BLaER1 (cell line): ENCODE data around the gene SLC35B4.
"Not testable (repeated sequence)": the region's sequence is repeated elsewhere in the genome, so short reads cannot be mapped to it uniquely, and the experiment has no call there.

Experiments
- H3K27ac ChIP-seq: shearing (Covaris generic); formaldehyde crosslinking; 2 replicates; pipeline ENCODE4 v1.8.1; 2022
- H3K27me3 ChIP-seq: shearing (Covaris generic); formaldehyde crosslinking; 2 replicates; pipeline ENCODE4 v1.8.1; 2022
- H3K36me3 ChIP-seq: shearing (Covaris generic); formaldehyde crosslinking; 2 replicates; pipeline ENCODE4 v1.8.1; 2022
- H3K4me1 ChIP-seq: shearing (Covaris generic); formaldehyde crosslinking; 2 replicates; pipeline ENCODE4 v1.8.1; 2022
- H3K4me2 ChIP-seq: shearing (Covaris generic); formaldehyde crosslinking; 2 replicates; pipeline ENCODE4 v1.8.1; 2022
- H3K4me3 ChIP-seq: shearing (Covaris generic); formaldehyde crosslinking; 2 replicates; pipeline ENCODE4 v1.8.1; 2022
- H3K9ac ChIP-seq: shearing (Covaris generic); formaldehyde crosslinking; 2 replicates; pipeline ENCODE4 v1.8.1; 2022
- H3K9me3 ChIP-seq: shearing (Covaris generic); formaldehyde crosslinking; 2 replicates; pipeline ENCODE4 v1.8.1; 2022
- H4K20me1 ChIP-seq: shearing (Covaris generic); formaldehyde crosslinking; 2 replicates; pipeline ENCODE4 v1.8.1; 2022
- Cebpa-rat ChIP-seq: shearing (Covaris generic); IDR thresholded peaks from 2 replicates; pipeline ENCODE4 v1.8.1; 2022

The SLC35B4 gene

GRCh38 chr7:134297489-134297888 lies 19.2 kb downstream of the SLC35B4 start:
- H3K9ac ChIP-seq: no peak overlapping the region
- peaks cover 18% of the 10 kb centered on the region for H3K4me1 ChIP-seq
- H3K36me3 ChIP-seq: peaks cover 77% of the 10 kb centered on the region
- no peak overlapping the region for H3K4me2 ChIP-seq
- no peaks in the 10 kb centered on the region for H4K20me1 ChIP-seq
- H3K27me3 ChIP-seq: no peaks in the 10 kb centered on the region
- H3K27ac ChIP-seq: no peak overlapping the region
- H3K4me3 ChIP-seq: no peak overlapping the region
- TF ChIP-seq Cebpa-rat: no peak
- peaks cover 10% of the 10 kb centered on the region; the same call in 1 of the 2 replicates for H3K9me3 ChIP-seq

- H3K9ac ChIP-seq, H3K27me3 ChIP-seq, H3K4me2 ChIP-seq, H3K27ac ChIP-seq, H4K20me1 ChIP-seq, H3K4me3 ChIP-seq: not testable (repeated sequence)
- H3K36me3 ChIP-seq: peaks cover 62% of the 10 kb centered on the region
- peaks cover 10% of the 10 kb centered on the region; the same call in 1 of the 2 replicates for H3K9me3 ChIP-seq
- H3K4me1 ChIP-seq: peaks cover 22% of the 10 kb centered on the region
Observed at GRCh38 chr7:134295982-134296381, 20.7 kb downstream of the SLC35B4 start.

- Histone ChIP-seq H3K36me3 (peaks cover 46% of the 10 kb centered on the region), H3K4me3 (no peak overlapping the region), H3K27ac (peak overlapping the region; percentile 55; the same call in 1 of the 2 replicates), H3K27me3 (no peaks in the 10 kb centered on the region), H3K9ac (peak overlapping the region; percentile 26; the same call in 1 of the 2 replicates), H3K4me2 (peak overlapping the region; percentile 71), H3K4me1 (peaks cover 23% of the 10 kb centered on the region), H4K20me1 (no peaks in the 10 kb centered on the region), H3K9me3 (peaks cover 10% of the 10 kb centered on the region; the same call in 1 of the 2 replicates)
- TF ChIP-seq Cebpa-rat: no peak
Observed at GRCh38 chr7:134293002-134293740, 23.6 kb downstream of the SLC35B4 start.

DNA sequence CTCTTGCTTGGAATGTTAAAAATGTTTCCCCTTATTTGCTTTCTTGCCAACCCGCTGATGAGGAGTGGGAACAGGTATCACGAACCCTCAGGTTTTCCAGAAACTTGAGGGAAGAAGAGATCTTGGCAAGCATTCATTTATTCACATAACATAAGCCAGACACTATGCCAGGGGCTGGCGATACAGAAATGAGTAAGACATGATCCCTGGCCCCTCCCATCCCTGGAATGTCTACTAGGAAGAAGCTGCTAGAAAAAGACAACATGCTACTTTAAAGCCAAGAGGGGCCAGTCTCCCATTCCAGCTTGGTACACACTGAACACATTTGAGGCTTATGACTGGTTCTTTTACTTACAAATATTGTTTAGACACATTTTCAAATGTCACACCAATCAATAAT lies 26.4 kb downstream of the SLC35B4 start:
- H3K36me3 ChIP-seq: peaks cover 22% of the 10 kb centered on the region
- H3K27me3 ChIP-seq: no peaks in the 10 kb centered on the region
- peaks cover 29% of the 10 kb centered on the region for H3K4me1 ChIP-seq
- H3K9me3 ChIP-seq: 0 out of 2 replicates have a peak, but pooled peaks cover 3% of the 10 kb centered on the region
- H3K27ac ChIP-seq: no peak overlapping the region
- TF ChIP-seq Cebpa-rat: no peak
- H3K4me3 ChIP-seq: no peak overlapping the region
- H4K20me1 ChIP-seq: no peaks in the 10 kb centered on the region
- no peak overlapping the region for H3K4me2 ChIP-seq
- no peak overlapping the region for H3K9ac ChIP-seq

DNA sequence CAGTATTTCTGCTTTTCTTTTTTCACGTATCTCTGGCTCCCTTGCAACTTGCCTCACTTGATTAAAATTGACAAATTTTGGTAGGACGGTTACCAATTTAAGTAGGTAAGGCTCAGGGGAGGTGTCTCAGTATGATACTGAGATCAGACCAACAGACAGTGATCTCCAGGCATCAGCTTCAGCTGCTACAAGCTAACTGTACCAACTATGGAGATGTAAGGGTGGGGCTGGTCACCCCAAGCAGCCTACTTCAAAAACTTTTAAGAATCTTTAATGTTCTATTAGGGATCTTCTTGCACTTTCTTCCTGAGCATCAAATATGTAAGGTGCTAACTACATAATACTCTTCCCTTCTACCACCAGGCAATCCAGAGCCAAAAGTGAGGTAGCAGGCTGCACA lies 26.9 kb downstream of the SLC35B4 start:
- TF ChIP-seq Cebpa-rat: no peak
- no peak overlapping the region for H3K4me3 ChIP-seq
- no peak overlapping the region for H3K4me2 ChIP-seq
- no peak overlapping the region for H3K9ac ChIP-seq
- no peak overlapping the region for H3K27ac ChIP-seq
- H3K9me3 ChIP-seq: no peaks in the 10 kb centered on the region
- H3K27me3 ChIP-seq: no peaks in the 10 kb centered on the region
- peaks cover 29% of the 10 kb centered on the region for H3K4me1 ChIP-seq
- no peaks in the 10 kb centered on the region for H4K20me1 ChIP-seq
- H3K36me3 ChIP-seq: peaks cover 17% of the 10 kb centered on the region

- peaks cover 29% of the 10 kb centered on the region for H3K4me1 ChIP-seq
- H3K4me3 ChIP-seq: no peak overlapping the region
- H4K20me1 ChIP-seq: no peaks in the 10 kb centered on the region
- H3K9me3 ChIP-seq: no peaks in the 10 kb centered on the region
- no peak overlapping the region for H3K27ac ChIP-seq
- no peak overlapping the region for H3K4me2 ChIP-seq
- no peak overlapping the region for H3K9ac ChIP-seq
- no peak for TF ChIP-seq Cebpa-rat
- peaks cover 13% of the 10 kb centered on the region for H3K36me3 ChIP-seq
- no peaks in the 10 kb centered on the region for H3K27me3 ChIP-seq
Observed at GRCh38 chr7:134289423-134289822, 27.3 kb downstream of the SLC35B4 start.

DNA sequence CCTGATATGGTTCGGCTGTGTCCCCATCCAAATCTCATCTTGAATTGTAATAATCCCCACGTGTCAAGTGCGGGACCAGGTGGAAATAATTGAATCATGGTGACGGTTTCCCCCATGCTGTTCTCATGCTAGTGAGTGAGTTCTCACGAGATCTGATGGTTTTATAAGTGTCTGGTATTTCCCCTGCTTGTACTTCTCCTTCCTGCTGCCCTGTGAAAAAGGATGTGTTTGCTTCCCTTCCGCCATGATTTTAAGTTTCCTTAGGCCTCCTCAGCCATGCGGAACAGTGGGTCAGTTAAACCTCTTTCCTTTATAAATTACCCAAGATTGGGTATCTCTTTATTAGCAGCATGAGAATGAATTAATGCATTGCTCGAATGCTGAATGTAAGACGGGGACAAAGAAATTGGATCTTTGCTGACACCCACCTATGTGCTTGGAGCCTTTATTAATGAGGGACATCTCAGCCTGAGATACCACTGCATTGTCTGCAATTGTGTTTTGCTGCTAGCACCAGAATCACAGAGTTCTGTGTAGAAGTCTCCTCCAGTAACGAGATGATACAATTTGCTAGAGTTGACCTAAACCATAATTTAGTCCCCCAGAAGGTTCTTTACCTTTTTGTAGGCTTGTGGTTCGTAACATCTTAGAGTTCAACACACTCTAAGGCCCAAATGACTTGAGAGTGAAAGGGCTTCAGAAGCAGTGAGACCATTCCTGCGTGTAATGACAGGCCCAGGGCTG lies 28.6 kb downstream of the SLC35B4 start:
- peaks cover 7% of the 10 kb centered on the region; the same call in 1 of the 2 replicates for H3K36me3 ChIP-seq
- no peak overlapping the region for H3K27ac ChIP-seq
- H3K4me1 ChIP-seq: peaks cover 25% of the 10 kb centered on the region
- H3K4me3 ChIP-seq: no peak overlapping the region
- no peaks in the 10 kb centered on the region for H3K9me3 ChIP-seq
- no peak overlapping the region for H3K9ac ChIP-seq
- H3K27me3 ChIP-seq: no peaks in the 10 kb centered on the region
- no peaks in the 10 kb centered on the region for H4K20me1 ChIP-seq
- TF ChIP-seq Cebpa-rat: no peak
- peak overlapping the region; percentile 18; the same call in 1 of the 2 replicates for H3K4me2 ChIP-seq

- H3K36me3 ChIP-seq: 0 out of 2 replicates have a peak, but pooled peaks cover 1% of the 10 kb centered on the region
- no peaks in the 10 kb centered on the region for H3K9me3 ChIP-seq
- H3K27me3 ChIP-seq: no peaks in the 10 kb centered on the region
- no peak overlapping the region for H3K9ac ChIP-seq
- no peaks in the 10 kb centered on the region for H4K20me1 ChIP-seq
- H3K27ac ChIP-seq: no peak overlapping the region
- no peak overlapping the region for H3K4me3 ChIP-seq
- TF ChIP-seq Cebpa-rat: no peak
- peaks cover 15% of the 10 kb centered on the region for H3K4me1 ChIP-seq
- no peak overlapping the region for H3K4me2 ChIP-seq
Observed at GRCh38 chr7:134284952-134285351, 31.8 kb downstream of the SLC35B4 start.

GRCh38 chr7:134284011-134284410 lies 32.7 kb downstream of the SLC35B4 start:
- no peak for TF ChIP-seq Cebpa-rat

DNA sequence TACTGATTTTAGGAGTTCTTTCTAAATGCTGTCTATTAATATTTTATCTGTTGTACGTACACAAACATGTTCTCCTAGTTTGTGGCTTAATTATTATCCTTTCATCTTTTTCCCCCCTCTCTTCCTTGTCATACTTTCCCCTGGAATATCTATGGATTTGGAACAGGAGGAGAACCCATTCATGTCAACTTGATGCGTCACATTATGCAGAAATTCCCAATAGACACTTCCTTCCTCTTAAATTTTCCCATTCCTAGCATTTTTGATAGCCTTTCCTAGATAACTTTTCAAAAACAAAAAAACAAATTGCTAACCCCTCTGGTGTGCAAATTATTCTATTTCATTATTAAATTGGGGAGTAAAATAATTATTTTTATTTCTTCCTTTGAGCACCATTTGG lies 36.2 kb downstream of the SLC35B4 start:
- Histone ChIP-seq H3K36me3 (no peaks in the 10 kb centered on the region), H3K4me1 (peaks cover 8% of the 10 kb centered on the region; the same call in 1 of the 2 replicates), H3K4me2 (no peak overlapping the region), H3K4me3 (no peak overlapping the region), H3K27me3 (no peaks in the 10 kb centered on the region), H3K27ac (no peak overlapping the region), H3K9ac (no peak overlapping the region), H3K9me3 (no peaks in the 10 kb centered on the region), H4K20me1 (no peaks in the 10 kb centered on the region)
- no peak for TF ChIP-seq Cebpa-rat

More at GRCh38 chr7:134284011-134284410, 32.7 kb downstream of the SLC35B4 start:
- Histone ChIP-seq H3K9ac (no peak overlapping the region), H3K27ac (no peak overlapping the region), H3K4me1 (peaks cover 15% of the 10 kb centered on the region), H3K27me3 (no peaks in the 10 kb centered on the region), H3K36me3 (no peaks in the 10 kb centered on the region), H3K9me3 (no peaks in the 10 kb centered on the region), H3K4me3 (no peak overlapping the region), H4K20me1 (no peaks in the 10 kb centered on the region), H3K4me2 (peak overlapping the region; percentile 27; the same call in 1 of the 2 replicates)
